GM18909 (cell line): ENCODE measurements around the gene PCDHGA1.
"Not testable (repeated sequence)": the region's sequence is repeated elsewhere in the genome, so short reads cannot be mapped to it uniquely, and the experiment has no call there.

Experiments
- ATAC-seq: cut with Tn5 transposase; IDR thresholded peaks from one replicate; pipeline ENCODE4 v1.9.1; 2021; ENCODE audit warnings: mild to moderate bottlenecking; ENCODE audit not compliant: unreplicated experiment, poor library complexity

The PCDHGA1 gene

GRCh38 chr5:141407790-141408505, 77.6 kb downstream of the PCDHGA1 start, which contains the start of gene PCDHGB6:
Gene PCDHGB6, plus strand, starts transcription at chr5:141408021. Its CDS starts 182 bp downstream, at chr5:141408203.
- ATAC-seq: peak; percentile 70

GRCh38 chr5:141409598-141410306, 79.4 kb downstream of the PCDHGA1 start:
- no peak for ATAC-seq

GRCh38 chr5:141411575-141411974, 81.3 kb downstream of the PCDHGA1 start:
- no peak for ATAC-seq

- ATAC-seq: peak; percentile 79
These were observed 82.7 kb downstream of the PCDHGA1 start, which contains the start of gene PCDHGA10 for GRCh38 chr5:141412854-141413539. Gene PCDHGA10, plus strand, starts transcription at chr5:141412987. Its CDS starts 189 bp downstream, at chr5:141413176.

DNA sequence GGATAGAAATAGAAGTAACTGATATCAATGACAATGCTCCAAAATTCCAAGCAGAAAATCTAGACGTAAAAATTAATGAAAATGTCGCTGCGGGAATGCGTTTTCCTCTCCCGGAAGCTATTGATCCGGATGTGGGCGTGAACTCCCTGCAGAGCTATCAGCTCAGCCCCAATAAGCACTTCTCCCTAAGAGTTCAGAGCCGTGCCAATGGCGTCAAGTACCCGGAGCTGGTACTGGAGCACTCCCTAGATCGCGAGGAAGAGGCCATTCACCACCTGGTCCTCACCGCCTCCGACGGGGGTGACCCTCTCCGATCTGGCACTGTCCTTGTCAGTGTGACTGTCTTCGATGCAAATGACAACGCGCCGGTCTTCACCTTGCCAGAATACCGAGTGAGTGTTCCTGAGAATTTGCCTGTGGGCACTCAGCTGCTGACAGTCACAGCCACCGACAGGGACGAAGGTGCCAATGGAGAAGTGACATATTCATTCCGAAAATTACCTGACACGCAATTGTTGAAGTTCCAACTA, 83.3 kb downstream of the PCDHGA1 start:
- ATAC-seq: no peak

- not testable (repeated sequence) for ATAC-seq
These were observed 84.4 kb downstream of the PCDHGA1 start for GRCh38 chr5:141414548-141415274.

DNA sequence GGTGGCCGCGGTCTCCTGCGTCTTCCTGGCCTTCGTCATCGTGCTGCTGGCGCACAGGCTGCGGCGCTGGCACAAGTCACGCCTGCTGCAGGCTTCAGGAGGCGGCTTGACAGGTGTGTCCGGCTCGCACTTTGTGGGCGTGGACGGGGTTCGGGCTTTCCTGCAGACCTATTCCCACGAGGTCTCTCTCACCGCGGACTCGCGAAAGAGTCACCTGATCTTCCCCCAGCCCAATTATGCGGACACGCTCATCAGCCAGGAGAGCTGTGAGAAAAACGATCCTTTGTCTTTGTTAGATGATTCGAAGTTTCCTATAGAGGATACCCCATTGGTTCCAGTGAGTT, 84.9 kb downstream of the PCDHGA1 start:
- not testable (repeated sequence) for ATAC-seq

- peak; percentile 85 for ATAC-seq
These were observed 87.3 kb downstream of the PCDHGA1 start, which contains the start of gene PCDHGB7 for GRCh38 chr5:141417494-141418172. Gene PCDHGB7, plus strand, starts transcription at chr5:141417677. Its CDS starts 183 bp downstream, at chr5:141417860.

DNA sequence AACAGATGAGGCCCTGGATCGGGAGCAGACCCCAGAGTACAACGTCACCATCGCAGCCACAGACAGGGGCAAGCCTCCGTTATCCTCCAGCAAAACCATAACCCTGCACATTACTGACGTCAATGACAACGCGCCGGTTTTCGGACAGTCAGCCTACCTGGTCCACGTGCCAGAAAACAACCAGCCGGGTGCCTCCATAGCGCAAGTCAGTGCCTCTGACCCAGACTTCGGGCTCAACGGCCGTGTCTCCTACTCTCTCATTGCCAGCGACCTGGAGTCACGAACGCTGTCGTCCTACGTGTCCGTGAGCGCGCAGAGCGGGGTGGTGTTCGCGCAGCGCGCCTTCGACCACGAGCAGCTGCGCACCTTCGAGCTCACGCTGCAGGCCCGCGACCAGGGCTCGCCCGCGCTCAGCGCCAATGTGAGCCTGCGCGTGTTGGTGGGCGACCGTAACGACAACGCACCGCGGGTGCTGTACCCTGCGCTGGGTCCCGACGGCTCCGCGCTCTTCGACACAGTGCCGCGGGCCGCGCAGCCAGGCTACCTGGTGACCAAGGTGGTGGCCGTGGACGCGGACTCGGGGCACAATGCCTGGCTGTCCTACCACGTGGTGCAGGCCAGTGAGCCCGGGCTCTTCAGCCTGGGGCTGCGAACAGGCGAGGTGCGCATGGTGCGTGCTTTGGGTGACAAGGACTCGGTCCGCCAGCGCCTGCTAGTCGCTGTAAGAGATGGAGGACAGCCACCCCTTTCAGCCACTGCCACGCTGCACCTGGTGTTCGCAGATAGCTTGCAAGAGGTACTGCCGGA, 89.0 kb downstream of the PCDHGA1 start:
- no peak for ATAC-seq

DNA sequence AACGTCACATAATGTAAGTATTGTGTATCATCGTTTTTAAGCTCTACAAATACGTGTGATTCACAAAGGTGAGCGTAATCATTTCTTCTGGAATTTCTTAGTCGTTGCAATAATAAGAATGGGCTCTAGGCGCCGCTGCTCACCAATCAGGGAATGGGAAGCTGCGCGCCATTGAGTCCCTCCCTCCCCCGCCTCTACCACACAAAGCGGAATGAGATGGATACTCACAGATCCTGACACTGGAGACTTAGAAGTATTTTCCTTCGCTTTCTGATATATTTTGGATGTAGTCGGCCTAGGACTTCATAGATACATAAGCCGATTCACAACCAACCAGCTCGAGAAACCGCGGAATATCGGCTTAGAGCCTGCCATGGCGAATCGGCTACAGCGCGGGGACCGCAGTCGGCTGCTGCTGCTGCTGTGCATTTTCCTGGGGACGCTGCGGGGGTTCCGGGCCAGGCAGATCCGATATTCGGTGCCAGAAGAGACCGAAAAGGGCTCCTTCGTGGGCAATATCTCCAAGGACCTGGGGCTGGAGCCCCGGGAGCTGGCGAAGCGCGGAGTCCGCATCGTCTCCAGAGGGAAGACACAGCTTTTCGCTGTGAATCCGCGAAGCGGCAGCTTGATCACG, 90.7 kb downstream of the PCDHGA1 start, which contains the start of gene PCDHGA11:
PCDHGA11 (plus strand) TSS at position 197 of the 634 bp plus-strand sequence; CDS start at position 374, 177 bp downstream.
- peak; percentile 46 for ATAC-seq

GRCh38 chr5:141421489-141421855, 91.2 kb downstream of the PCDHGA1 start:
- ATAC-seq: no peak

- no peak for ATAC-seq
These were observed 92.5 kb downstream of the PCDHGA1 start for GRCh38 chr5:141422742-141423291.

GRCh38 chr5:141427783-141428426, 97.6 kb downstream of the PCDHGA1 start:
- no peak for ATAC-seq

DNA sequence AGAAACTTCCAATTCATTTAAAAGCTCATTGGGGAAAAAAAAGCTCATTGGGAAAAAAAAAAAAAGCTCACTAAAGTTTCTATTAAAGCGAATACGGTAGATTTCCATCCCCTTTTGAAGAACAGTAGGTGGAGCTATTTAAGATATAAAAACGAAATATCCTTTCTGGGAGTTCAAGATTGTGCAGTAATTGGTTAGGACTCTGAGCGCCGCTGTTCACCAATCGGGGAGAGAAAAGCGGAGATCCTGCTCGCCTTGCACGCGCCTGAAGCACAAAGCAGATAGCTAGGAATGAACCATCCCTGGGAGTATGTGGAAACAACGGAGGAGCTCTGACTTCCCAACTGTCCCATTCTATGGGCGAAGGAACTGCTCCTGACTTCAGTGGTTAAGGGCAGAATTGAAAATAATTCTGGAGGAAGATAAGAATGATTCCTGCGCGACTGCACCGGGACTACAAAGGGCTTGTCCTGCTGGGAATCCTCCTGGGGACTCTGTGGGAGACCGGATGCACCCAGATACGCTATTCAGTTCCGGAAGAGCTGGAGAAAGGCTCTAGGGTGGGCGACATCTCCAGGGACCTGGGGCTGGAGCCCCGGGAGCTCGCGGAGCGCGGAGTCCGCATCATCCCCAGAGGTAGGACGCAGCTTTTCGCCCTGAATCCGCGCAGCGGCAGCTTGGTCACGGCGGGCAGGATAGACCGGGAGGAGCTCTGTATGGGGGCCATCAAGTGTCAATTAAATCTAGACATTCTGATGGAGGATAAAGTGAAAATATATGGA, 100.2 kb downstream of the PCDHGA1 start, which contains the start of gene PCDHGA12:
PCDHGA12 (plus strand) TSS at position 176 of the 782 bp plus-strand sequence; CDS start at position 429, 253 bp downstream.
- ATAC-seq: peak; percentile 81

- ATAC-seq: no peak
These were observed 101.0 kb downstream of the PCDHGA1 start for GRCh38 chr5:141431286-141431685.

GRCh38 chr5:141432308-141432707, 102.0 kb downstream of the PCDHGA1 start:
- not testable (repeated sequence) for ATAC-seq
